ENCODE data around the gene SLC16A8.

SLC16A8 gene

DNA sequence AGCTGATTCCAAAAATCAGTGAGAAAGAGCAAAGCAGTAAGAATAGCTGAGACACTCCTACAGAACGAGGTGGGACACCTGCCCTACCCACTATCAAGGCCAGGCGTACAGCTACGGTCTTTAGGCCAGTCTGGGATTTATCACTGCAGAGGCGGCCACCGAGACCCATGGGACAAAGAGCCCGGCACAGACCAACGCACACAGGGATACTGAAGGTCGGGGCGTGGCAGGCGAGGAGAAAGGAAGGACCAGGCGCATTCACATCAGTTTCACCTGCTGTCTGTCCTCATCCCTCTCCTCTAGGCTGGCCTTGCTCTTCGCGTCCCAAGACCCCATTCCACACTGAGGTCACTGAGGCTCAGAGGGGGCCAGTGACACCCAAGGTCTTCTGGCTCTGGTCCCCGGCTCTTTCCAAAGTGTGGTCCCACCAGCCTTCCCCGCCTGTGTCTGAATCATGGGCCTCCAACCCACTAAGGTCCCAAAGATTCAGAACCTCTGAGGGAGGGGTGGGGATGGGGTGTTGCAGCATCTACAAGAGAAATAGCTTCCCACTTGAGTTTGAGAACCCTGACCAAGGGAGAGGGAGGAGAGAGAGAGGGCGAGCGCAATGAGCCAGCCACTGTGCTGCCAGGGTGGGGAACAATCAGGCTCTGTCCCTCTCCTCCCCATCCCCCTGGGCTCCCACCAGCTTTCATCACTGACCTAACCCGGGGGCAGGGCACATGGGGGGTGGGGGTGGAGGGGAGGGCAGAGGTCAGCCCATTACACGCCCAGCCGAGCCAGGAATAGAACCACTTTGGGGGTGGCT lies 34.0 kb downstream of the SLC16A8 start:
- DNase-seq (ENCODE audit: low read depth): no peak
- no peak overlapping the region for H3K4me3 ChIP-seq (replicated peaks; ENCODE audit: low read depth, low read length)
- TF ChIP-seq CTCF (IDR thresholded peaks at IDR 0.05; ENCODE audit: low read length, missing control alignments): no peak

DNA sequence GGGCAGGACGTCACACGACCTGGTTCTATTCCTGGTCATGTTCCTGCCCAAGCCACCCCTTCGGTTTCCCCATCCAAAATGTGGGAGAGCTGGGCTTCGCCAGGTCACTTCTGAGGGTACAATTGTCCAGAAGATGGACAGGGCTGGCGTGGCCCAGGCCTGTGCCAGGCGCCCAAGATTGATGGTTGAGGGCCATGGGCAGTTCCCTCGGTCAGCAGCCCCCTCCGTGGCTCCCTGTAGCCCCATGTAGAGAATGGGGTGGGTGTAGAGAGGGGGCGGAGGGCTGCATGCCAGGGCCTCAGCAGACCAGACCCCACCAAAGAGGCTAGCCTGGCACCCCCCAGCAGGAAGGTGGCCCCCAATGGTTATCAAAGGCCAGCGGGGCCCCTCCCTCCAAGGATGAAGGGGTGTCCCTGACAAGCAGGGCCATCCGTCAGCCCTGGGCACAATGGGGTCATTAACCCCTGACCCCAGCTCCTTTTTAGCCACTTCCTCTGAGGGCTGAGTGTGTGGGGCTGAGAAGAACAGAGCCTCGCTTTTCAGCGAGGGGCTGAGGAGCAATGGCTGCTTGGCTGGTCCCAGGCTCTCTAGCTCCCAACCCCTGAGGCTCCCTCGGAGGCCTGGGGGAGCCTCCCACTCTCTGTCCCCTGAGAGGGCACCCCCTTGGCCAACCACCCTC lies 37.8 kb downstream of the SLC16A8 start:
- DNase-seq (ENCODE audit: low read depth): no peak
- H3K4me3 ChIP-seq (replicated peaks; ENCODE audit: low read depth, low read length): no peak overlapping the region
- no peak for TF ChIP-seq CTCF (IDR thresholded peaks at IDR 0.05; ENCODE audit: low read length, missing control alignments)

- DNase-seq (ENCODE audit: low read depth): no peak
- TF ChIP-seq CTCF (IDR thresholded peaks at IDR 0.05; ENCODE audit: low read length, missing control alignments): no peak
- no peak overlapping the region for H3K4me3 ChIP-seq (replicated peaks; ENCODE audit: low read depth, low read length)
Observed at GRCh38 chr22:38043151-38044039, 40.6 kb downstream of the SLC16A8 start.

DNA sequence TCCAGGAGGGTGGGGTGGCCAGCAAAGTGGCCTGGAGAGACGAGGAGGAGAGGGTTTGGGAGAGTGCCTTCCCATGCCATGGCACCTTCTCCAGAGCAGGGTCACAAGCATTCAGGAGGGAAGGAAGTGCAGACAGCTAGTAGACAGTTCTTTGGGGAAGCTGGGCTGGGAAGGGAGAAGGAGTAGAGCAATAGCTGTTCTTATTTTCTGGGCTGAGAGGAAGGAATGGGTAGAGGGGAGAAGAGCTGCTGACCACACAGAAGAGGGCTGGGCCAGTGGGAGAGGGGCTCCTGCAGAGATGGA lies 41.5 kb downstream of the SLC16A8 start:
- no peak for TF ChIP-seq CTCF (IDR thresholded peaks at IDR 0.05; ENCODE audit: low read length, missing control alignments)
- no peak overlapping the region for H3K4me3 ChIP-seq (replicated peaks; ENCODE audit: low read depth, low read length)
- no peak for DNase-seq (ENCODE audit: low read depth)

GRCh38 chr22:38041760-38042487 lies 42.1 kb downstream of the SLC16A8 start:
- DNase-seq (ENCODE audit: low read depth): no peak
- TF ChIP-seq CTCF (IDR thresholded peaks at IDR 0.05; ENCODE audit: low read length, missing control alignments): no peak
- no peak overlapping the region for H3K4me3 ChIP-seq (replicated peaks; ENCODE audit: low read depth, low read length)

GRCh38 chr22:38040953-38041759 lies 42.8 kb downstream of the SLC16A8 start:
- no peak for DNase-seq (ENCODE audit: low read depth)
- TF ChIP-seq CTCF (IDR thresholded peaks at IDR 0.05; ENCODE audit: low read length, missing control alignments): no peak
- no peak overlapping the region for H3K4me3 ChIP-seq (replicated peaks; ENCODE audit: low read depth, low read length)

Measured in fibroblast of pulmonary artery (primary cell).